Measurements from ENCODE around the gene CHGA. TPM values are rescaled to one million over a fixed set of nuclear protein-coding genes. Genes with fewer than 3 reads are reported as not detected.

The CHGA gene
- total RNA-seq, 1 experiment from 2014 or later: not detected

- in situ Hi-C loops (cut with HindIII; ENCODE audit: low pct_unique_long_range_greater_than_20kb, low sequenced_read_pairs) (no loop called here), intact Hi-C loops (cut with micrococcal nuclease; ENCODE audit: unreplicated experiment) (no loop called here)
- ChIA-PET CTCF (no interaction called here), POLR2A (no interaction called here)
- ATAC-seq: no peak
- DNase-seq (ENCODE audit: low read depth, low spot score): no peak
- Histone ChIP-seq H3K27ac (ENCODE audit: low read length) (no peak overlapping the region), H3K27me3 (ENCODE audit: control insufficient read depth, insufficient read depth, low read length) (no peaks in the 10 kb centered on the region), H3K9me3 (ENCODE audit: control insufficient read depth, insufficient read depth, low read depth, low read length) (no peaks in the 10 kb centered on the region), H3K4me3 (ENCODE audit: low read depth in 2 of 2, low read length in 2 of 2) (no peak overlapping the region), H3K4me1 (ENCODE audit: control insufficient read depth, insufficient read depth, low read length) (no peaks in the 10 kb centered on the region), H3K36me3 (ENCODE audit: control insufficient read depth, insufficient read depth, low read length) (no peaks in the 10 kb centered on the region)
- BruUV-seq (replicated peaks): no TSS peak
- TF ChIP-seq TCF7L2 (IDR thresholded peaks at IDR 0.05; ENCODE audit: low read depth, low read length): no peak
- no peak for TF ChIP-seq CTCF (IDR thresholded peaks at IDR 0.05)
- TF ChIP-seq POLR2AphosphoS5 (IDR thresholded peaks at IDR 0.05; ENCODE audit: low read depth, low read length): no peak
- no peak for TF ChIP-seq SIN3A (IDR thresholded peaks at IDR 0.05; ENCODE audit: borderline replicate concordance, insufficient read depth, low read depth, low read length)
- no peak for TF ChIP-seq REST (IDR thresholded peaks at IDR 0.05; ENCODE audit: insufficient read depth in 1 of 2, low read depth in 2 of 2, low read length in 1 of 2)
These were observed 17.6 kb downstream of the CHGA start for GRCh38 chr14:92940543-92940942.

DNA sequence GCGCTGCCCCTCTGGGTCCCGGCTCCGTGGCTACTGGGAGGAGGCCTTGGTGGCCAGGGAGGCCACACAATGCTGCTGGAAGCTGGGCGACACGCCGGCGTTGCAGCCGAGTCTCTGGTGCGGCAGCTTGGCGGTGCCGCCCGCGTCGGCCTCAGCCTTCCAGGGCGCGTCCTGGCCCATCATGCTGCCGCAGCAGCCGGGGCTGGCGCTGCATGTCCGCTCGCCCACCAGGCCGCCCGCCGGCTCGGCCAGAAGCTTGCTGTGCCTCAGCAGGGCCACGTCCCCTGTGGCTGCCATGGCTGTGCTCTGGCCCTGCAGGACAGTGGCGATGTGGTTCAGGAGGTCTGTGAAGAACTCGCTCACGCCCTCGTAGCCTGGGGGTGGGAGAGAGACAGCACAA lies 18.6 kb downstream of the CHGA start:
- no peaks in the 10 kb centered on the region for H3K36me3 ChIP-seq (ENCODE audit: control insufficient read depth, insufficient read depth, low read length)

DNA sequence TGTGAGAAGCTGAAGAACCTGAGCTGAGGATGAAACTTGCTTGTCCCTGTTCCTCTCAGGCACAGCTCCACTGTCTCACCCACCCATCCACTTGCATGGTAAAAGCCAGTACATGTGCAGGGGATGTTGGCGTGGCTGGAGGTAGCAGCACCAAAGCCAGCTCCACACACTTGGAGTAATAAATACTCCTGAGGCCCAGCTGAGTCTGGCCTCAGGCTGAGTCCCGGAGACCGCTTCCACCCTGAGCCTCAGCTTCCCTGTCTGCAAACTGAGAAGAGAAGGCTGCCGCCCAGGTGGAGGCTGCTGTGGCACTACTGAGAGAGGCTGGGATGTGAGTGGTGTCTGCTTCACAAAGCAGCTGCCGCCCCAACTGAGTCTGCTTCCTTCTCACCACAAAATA lies 19.2 kb downstream of the CHGA start:
- ChIA-PET POLR2A (no interaction called here), CTCF (no interaction called here)
- Histone ChIP-seq H3K4me3 (ENCODE audit: low read depth in 2 of 2, low read length in 2 of 2) (no peak overlapping the region), H3K36me3 (ENCODE audit: control insufficient read depth, insufficient read depth, low read length) (no peaks in the 10 kb centered on the region), H3K9me3 (ENCODE audit: control insufficient read depth, insufficient read depth, low read depth, low read length) (no peaks in the 10 kb centered on the region), H3K27ac (ENCODE audit: low read length) (no peak overlapping the region), H3K27me3 (ENCODE audit: control insufficient read depth, insufficient read depth, low read length) (no peaks in the 10 kb centered on the region), H3K4me1 (ENCODE audit: control insufficient read depth, insufficient read depth, low read length) (no peaks in the 10 kb centered on the region)
- TF ChIP-seq REST (IDR thresholded peaks at IDR 0.05; ENCODE audit: insufficient read depth in 1 of 2, low read depth in 2 of 2, low read length in 1 of 2) (no peak), POLR2AphosphoS5 (IDR thresholded peaks at IDR 0.05; ENCODE audit: low read depth, low read length) (no peak), CTCF (IDR thresholded peaks at IDR 0.05) (no peak), SIN3A (IDR thresholded peaks at IDR 0.05; ENCODE audit: borderline replicate concordance, insufficient read depth, low read depth, low read length) (no peak), TCF7L2 (IDR thresholded peaks at IDR 0.05; ENCODE audit: low read depth, low read length) (no peak)
- intact Hi-C loops (cut with micrococcal nuclease; ENCODE audit: unreplicated experiment): no loop called here
- BruUV-seq (replicated peaks): no TSS peak
- in situ Hi-C loops (cut with HindIII; ENCODE audit: low pct_unique_long_range_greater_than_20kb, low sequenced_read_pairs): no loop called here
- no peak for DNase-seq (ENCODE audit: low read depth, low spot score)
- ATAC-seq: no peak

More for the DNA sequence above, 18.6 kb downstream of the CHGA start:
- no peak for TF ChIP-seq TCF7L2 (IDR thresholded peaks at IDR 0.05; ENCODE audit: low read depth, low read length)
- Histone ChIP-seq H3K4me3 (ENCODE audit: low read depth in 2 of 2, low read length in 2 of 2) (no peak overlapping the region), H3K4me1 (ENCODE audit: control insufficient read depth, insufficient read depth, low read length) (no peaks in the 10 kb centered on the region), H3K9me3 (ENCODE audit: control insufficient read depth, insufficient read depth, low read depth, low read length) (no peaks in the 10 kb centered on the region), H3K27me3 (ENCODE audit: control insufficient read depth, insufficient read depth, low read length) (no peaks in the 10 kb centered on the region), H3K27ac (ENCODE audit: low read length) (no peak overlapping the region)
- intact Hi-C loops (cut with micrococcal nuclease; ENCODE audit: unreplicated experiment): no loop called here
- DNase-seq (ENCODE audit: low read depth, low spot score) (no peak), ATAC-seq (no peak)
- POLR2A ChIA-PET: no interaction called here
- CTCF ChIA-PET: no interaction called here
- BruUV-seq (replicated peaks): no TSS peak
- in situ Hi-C loops (cut with HindIII; ENCODE audit: low pct_unique_long_range_greater_than_20kb, low sequenced_read_pairs): no loop called here

All from Panc1 (cell line).